Stimulated activated CD4-positive, alpha-beta T cell treated with anti-CD3 and anti-CD28 coated beads, Interleukin-1b, Interleukin-23, amount 100 ng/mL, for 24 hours (primary cell): ENCODE results near the gene GRB10.
"Not testable (repeated sequence)": the region's sequence is repeated elsewhere in the genome, so short reads cannot be mapped to it uniquely, and the experiment has no call there.

Source experiments
- DNase-seq, 4 experiments: peaks; one replicate each; pipeline ENCODE4 v3.0.0-alpha.2; 2020; ENCODE audit warnings: low read depth in 4 of 4, low spot score in 1 of 4

The GRB10 gene

GRCh38 chr7:50557099-50557498, 225.6 kb downstream of the GRB10 start:
- no peak for DNase-seq

GRCh38 chr7:50556247-50556991, 226.3 kb downstream of the GRB10 start:
- DNase-seq, result no peak

- no peak for DNase-seq
Measured at GRCh38 chr7:50555594-50556140, 227.0 kb downstream of the GRB10 start.

- DNase-seq, result no peak
Measured at GRCh38 chr7:50554431-50555322, 228.0 kb downstream of the GRB10 start.

GRCh38 chr7:50553973-50554372, 228.7 kb downstream of the GRB10 start:
- no peak for DNase-seq

- no peak for DNase-seq
Measured at GRCh38 chr7:50552921-50553320, 229.8 kb downstream of the GRB10 start.

GRCh38 chr7:50552139-50552538, 230.6 kb downstream of the GRB10 start:
- no peak for DNase-seq

- DNase-seq, result not testable (repeated sequence)
Measured at GRCh38 chr7:50545613-50546012, 237.1 kb downstream of the GRB10 start.

- DNase-seq, result no peak
Measured at GRCh38 chr7:50544992-50545391, 237.7 kb downstream of the GRB10 start.

- no peak for DNase-seq
Measured at GRCh38 chr7:50543776-50544442, 238.8 kb downstream of the GRB10 start.

- no peak for DNase-seq
Measured at GRCh38 chr7:50542132-50542531, 240.6 kb downstream of the GRB10 start.

GRCh38 chr7:50540785-50541579, 241.7 kb downstream of the GRB10 start:
- DNase-seq, result no peak
